HUES48 (cell line): ENCODE results near the gene ZNF605.
A peak's percentile ranks its signal among the peaks of the same experiment; 100 is the strongest.
"Not testable (repeated sequence)": the region's sequence is repeated elsewhere in the genome, so short reads cannot be mapped to it uniquely, and the experiment has no call there.

ENCODE experiments used
- H3K27ac ChIP-seq: one replicate; pipeline ENCODE4 v1.7.0; 2013; ENCODE audit warnings: low read depth, low read length, inconsistent platforms
- H3K27me3 ChIP-seq: 2 replicates; pipeline ENCODE4 v1.6.1; 2013; ENCODE audit warnings: mild to moderate bottlenecking, low read length; ENCODE audit not compliant: control insufficient read depth, insufficient read depth
- H3K36me3 ChIP-seq: 2 replicates; pipeline ENCODE4 v1.6.1; 2013; ENCODE audit warnings: low read length; ENCODE audit not compliant: control insufficient read depth, insufficient read depth
- H3K4me1 ChIP-seq: 2 replicates; pipeline ENCODE4 v1.6.1; 2013; ENCODE audit warnings: mild to moderate bottlenecking, low read length; ENCODE audit not compliant: control insufficient read depth, insufficient read depth
- H3K4me3 ChIP-seq: 2 replicates; pipeline ENCODE4 v1.5.1; 2013; ENCODE audit warnings: mild to moderate bottlenecking, low read depth, low read length
- H3K9ac ChIP-seq: 2 replicates; pipeline ENCODE4 v1.6.1; 2013; ENCODE audit warnings: mild to moderate bottlenecking, low read depth, low read length, moderate library complexity
- H3K9me3 ChIP-seq: 2 replicates; pipeline ENCODE4 v1.6.1; 2013; ENCODE audit warnings: low read length; ENCODE audit not compliant: control insufficient read depth, insufficient read depth

The ZNF605 gene

GRCh38 chr12:132907216-132907615 lies 48.9 kb downstream of the ZNF605 start:
- Histone ChIP-seq H3K27me3 (peaks cover 12% of the 10 kb centered on the region), H3K4me1 (peaks cover 2% of the 10 kb centered on the region; the same call in 1 of the 2 replicates), H3K27ac (no peak overlapping the region), H3K9me3 (peaks cover 12% of the 10 kb centered on the region; the same call in 1 of the 2 replicates), H3K9ac (no peak overlapping the region), H3K36me3 (no peaks in the 10 kb centered on the region), H3K4me3 (no peak overlapping the region)

- Histone ChIP-seq H3K4me1 (peaks cover 2% of the 10 kb centered on the region; the same call in 1 of the 2 replicates), H3K9ac (no peak overlapping the region), H3K4me3 (no peak overlapping the region), H3K27me3 (peaks cover 12% of the 10 kb centered on the region), H3K36me3 (no peaks in the 10 kb centered on the region), H3K9me3 (no peaks in the 10 kb centered on the region), H3K27ac (no peak overlapping the region)
Measured at GRCh38 chr12:132904718-132905328, 51.3 kb downstream of the ZNF605 start.

- no peaks in the 10 kb centered on the region for H3K36me3 ChIP-seq
- H3K4me3 ChIP-seq = no peak overlapping the region
- no peak overlapping the region for H3K27ac ChIP-seq
- H3K4me1 ChIP-seq = no peaks in the 10 kb centered on the region
- no peak overlapping the region for H3K9ac ChIP-seq
- no peaks in the 10 kb centered on the region for H3K27me3 ChIP-seq
- no peaks in the 10 kb centered on the region for H3K9me3 ChIP-seq
Measured at GRCh38 chr12:132899033-132899432, 57.1 kb downstream of the ZNF605 start.

GRCh38 chr12:132888852-132889251 lies 67.3 kb downstream of the ZNF605 start:
- no peaks in the 10 kb centered on the region for H3K9me3 ChIP-seq
- H3K36me3 ChIP-seq = peaks cover 5% of the 10 kb centered on the region; the same call in 1 of the 2 replicates
- H3K27me3 ChIP-seq = no peaks in the 10 kb centered on the region
- peak overlapping the region; percentile 81 for H3K4me3 ChIP-seq
- peaks cover 13% of the 10 kb centered on the region for H3K4me1 ChIP-seq
- peak overlapping the region; percentile 83 for H3K9ac ChIP-seq
- H3K27ac ChIP-seq = peak overlapping the region; percentile 75

- peaks cover 9% of the 10 kb centered on the region; the same call in 1 of the 2 replicates for H3K36me3 ChIP-seq
- no peaks in the 10 kb centered on the region for H3K9me3 ChIP-seq
- H3K9ac ChIP-seq = peak within 1 kb of the TSS; percentile 83
- no peaks in the 10 kb centered on the region for H3K27me3 ChIP-seq
- peak within 1 kb of the TSS; percentile 81 for H3K4me3 ChIP-seq
- peaks cover 13% of the 10 kb centered on the region for H3K4me1 ChIP-seq
- peak within 1 kb of the TSS; percentile 75 for H3K27ac ChIP-seq
Measured at GRCh38 chr12:132887513-132888351, 68.4 kb downstream of the ZNF605 start, which contains the start of gene CHFR. CHFR (minus strand) TSS chr12:132887605; CDS start chr12:132887328, 277 bp downstream.

- H3K9me3 ChIP-seq = no peaks in the 10 kb centered on the region
- peak overlapping the region; percentile 28 for H3K27ac ChIP-seq
- no peak overlapping the region; the same call in 1 of the 2 replicates for H3K9ac ChIP-seq
- no peaks in the 10 kb centered on the region for H3K27me3 ChIP-seq
- H3K4me1 ChIP-seq = peaks cover 13% of the 10 kb centered on the region
- H3K4me3 ChIP-seq = peak overlapping the region; percentile 81
- peaks cover 19% of the 10 kb centered on the region for H3K36me3 ChIP-seq
Measured at GRCh38 chr12:132886529-132887477, 69.3 kb downstream of the ZNF605 start.

GRCh38 chr12:132881818-132882217 lies 74.3 kb downstream of the ZNF605 start:
- H3K27me3 ChIP-seq = no peaks in the 10 kb centered on the region
- H3K4me1 ChIP-seq = no peaks in the 10 kb centered on the region
- no peak overlapping the region for H3K4me3 ChIP-seq
- peaks cover 31% of the 10 kb centered on the region for H3K36me3 ChIP-seq
- no peak overlapping the region for H3K27ac ChIP-seq
- H3K9ac ChIP-seq = no peak overlapping the region
- H3K9me3 ChIP-seq = no peaks in the 10 kb centered on the region

GRCh38 chr12:132874620-132875019 lies 81.5 kb downstream of the ZNF605 start:
- H3K4me3 ChIP-seq, H3K4me1 ChIP-seq, H3K9me3 ChIP-seq, H3K27ac ChIP-seq, H3K27me3 ChIP-seq, H3K9ac ChIP-seq: not testable (repeated sequence)
- peaks cover 59% of the 10 kb centered on the region for H3K36me3 ChIP-seq

GRCh38 chr12:132874175-132874574 lies 81.9 kb downstream of the ZNF605 start:
- Histone ChIP-seq H3K9me3 (no peaks in the 10 kb centered on the region), H3K36me3 (peaks cover 62% of the 10 kb centered on the region), H3K4me1 (no peaks in the 10 kb centered on the region), H3K27ac (no peak overlapping the region), H3K9ac (no peak overlapping the region), H3K4me3 (no peak overlapping the region), H3K27me3 (no peaks in the 10 kb centered on the region)

- Histone ChIP-seq H3K4me3 (no peak overlapping the region), H3K27me3 (no peaks in the 10 kb centered on the region), H3K4me1 (no peaks in the 10 kb centered on the region), H3K9ac (no peak overlapping the region), H3K9me3 (no peaks in the 10 kb centered on the region), H3K36me3 (peaks cover 63% of the 10 kb centered on the region), H3K27ac (no peak overlapping the region)
Measured at GRCh38 chr12:132873724-132874123, 82.4 kb downstream of the ZNF605 start.
